ENCODE measurements around the gene FARSB.

FARSB gene

DNA sequence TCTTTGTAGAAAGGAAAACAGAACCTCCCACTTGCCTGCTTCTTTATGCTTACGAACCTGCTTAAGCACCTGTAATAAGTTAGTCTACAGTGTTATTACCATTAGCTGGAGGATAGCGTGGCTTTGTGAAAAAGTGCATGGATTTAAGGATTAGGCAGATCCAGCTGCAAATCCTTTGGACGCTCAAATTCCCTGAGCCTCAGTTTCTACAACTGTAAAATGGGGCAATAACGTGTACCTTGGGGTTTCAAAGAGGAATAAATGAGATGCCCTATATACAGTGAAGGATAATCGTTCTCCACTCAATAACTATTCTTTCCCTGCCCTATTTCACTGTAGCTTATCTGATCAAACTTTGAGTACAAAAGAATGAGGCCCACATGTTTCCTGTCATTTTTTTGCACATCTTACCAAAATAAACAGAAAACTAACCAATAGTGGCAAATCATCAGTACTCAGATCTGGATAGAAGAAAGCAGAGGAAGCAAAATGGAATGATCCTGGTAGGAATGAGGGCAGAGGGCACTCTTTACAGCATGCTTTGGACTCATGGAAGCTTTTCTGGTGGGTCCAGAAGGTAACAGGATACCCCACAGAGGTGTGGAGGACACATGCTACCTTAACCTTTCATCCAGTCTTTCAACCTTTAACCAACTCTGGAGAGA is 30.3 kb upstream of the FARSB start:
- no peak for DNase-seq (ENCODE audit: extremely low spot score)
- ChIA-PET CTCF (no interaction called here), POLR2A (no interaction called here)
- TF ChIP-seq BHLHE40 (IDR thresholded peaks at IDR 0.05; ENCODE audit: borderline replicate concordance) (no peak), SUZ12 (IDR thresholded peaks at IDR 0.05) (no peak), NFRKB (IDR thresholded peaks at IDR 0.05) (no peak), TARDBP (IDR thresholded peaks at IDR 0.05) (no peak), L3MBTL2 (conservative IDR thresholded peaks at IDR 0.05) (no peak), FOXM1 (IDR thresholded peaks at IDR 0.05; ENCODE audit: borderline replicate concordance) (no peak), HDGF (IDR thresholded peaks at IDR 0.05; ENCODE audit: borderline replicate concordance) (no peak), ELF4 (IDR thresholded peaks at IDR 0.05) (no peak), CTBP1 (IDR thresholded peaks at IDR 0.05; ENCODE audit: borderline replicate concordance) (no peak), FOXA1 (IDR thresholded peaks at IDR 0.05) (no peak), FOXK2 (IDR thresholded peaks at IDR 0.05) (no peak), ZNF384 (IDR thresholded peaks at IDR 0.05) (no peak), SP1 (IDR thresholded peaks at IDR 0.05) (no peak), LEF1 (IDR thresholded peaks at IDR 0.05; ENCODE audit: borderline replicate concordance) (no peak), ARNT (IDR thresholded peaks at IDR 0.05) (no peak)
- TF ChIP-seq, protein P1, sequence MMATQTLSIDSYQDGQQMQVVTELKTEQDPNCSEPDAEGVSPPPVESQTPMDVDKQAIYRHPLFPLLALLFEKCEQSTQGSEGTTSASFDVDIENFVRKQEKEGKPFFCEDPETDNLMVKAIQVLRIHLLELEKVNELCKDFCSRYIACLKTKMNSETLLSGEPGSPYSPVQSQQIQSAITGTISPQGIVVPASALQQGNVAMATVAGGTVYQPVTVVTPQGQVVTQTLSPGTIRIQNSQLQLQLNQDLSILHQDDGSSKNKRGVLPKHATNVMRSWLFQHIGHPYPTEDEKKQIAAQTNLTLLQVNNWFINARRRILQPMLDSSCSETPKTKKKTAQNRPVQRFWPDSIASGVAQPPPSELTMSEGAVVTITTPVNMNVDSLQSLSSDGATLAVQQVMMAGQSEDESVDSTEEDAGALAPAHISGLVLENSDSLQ (IDR thresholded peaks at IDR 0.05) = no peak

DNA sequence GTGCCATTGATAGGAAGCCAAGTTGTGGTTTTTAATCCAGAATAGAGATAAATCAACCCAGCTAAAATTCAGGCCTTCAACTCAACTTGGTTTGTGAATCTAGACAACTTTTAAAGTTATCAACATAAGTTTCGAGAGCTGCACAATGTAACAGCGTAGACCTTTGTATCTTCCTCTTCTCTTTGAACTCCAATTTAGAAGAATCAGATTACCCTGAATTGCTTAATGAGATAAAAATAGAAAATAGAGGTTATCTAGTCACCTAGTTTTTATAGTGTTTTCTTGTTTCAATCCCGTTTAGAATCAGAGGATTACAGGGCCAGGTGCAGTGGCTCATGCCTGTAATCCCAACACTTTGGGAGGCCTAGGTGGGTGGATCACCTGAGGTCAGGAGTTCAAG is 27.9 kb upstream of the FARSB start:
- ChIA-PET POLR2A (no interaction called here), CTCF (interaction anchor here (0.6 kb wide), 1 partner anchor 44 kb away, joined by 5 read pairs; no protein-coding TSS in a partner anchor)
- TF ChIP-seq ZNF384 (IDR thresholded peaks at IDR 0.05) (no peak), LEF1 (IDR thresholded peaks at IDR 0.05; ENCODE audit: borderline replicate concordance) (no peak), FOXM1 (IDR thresholded peaks at IDR 0.05; ENCODE audit: borderline replicate concordance) (no peak), SUZ12 (IDR thresholded peaks at IDR 0.05) (no peak), FOXK2 (IDR thresholded peaks at IDR 0.05) (no peak), FOXA1 (IDR thresholded peaks at IDR 0.05) (no peak), ARNT (IDR thresholded peaks at IDR 0.05) (no peak), ELF4 (IDR thresholded peaks at IDR 0.05) (no peak), L3MBTL2 (conservative IDR thresholded peaks at IDR 0.05) (no peak)
- TF ChIP-seq, protein P1 (IDR thresholded peaks at IDR 0.05) = no peak
- no peak for DNase-seq (ENCODE audit: extremely low spot score)

DNA sequence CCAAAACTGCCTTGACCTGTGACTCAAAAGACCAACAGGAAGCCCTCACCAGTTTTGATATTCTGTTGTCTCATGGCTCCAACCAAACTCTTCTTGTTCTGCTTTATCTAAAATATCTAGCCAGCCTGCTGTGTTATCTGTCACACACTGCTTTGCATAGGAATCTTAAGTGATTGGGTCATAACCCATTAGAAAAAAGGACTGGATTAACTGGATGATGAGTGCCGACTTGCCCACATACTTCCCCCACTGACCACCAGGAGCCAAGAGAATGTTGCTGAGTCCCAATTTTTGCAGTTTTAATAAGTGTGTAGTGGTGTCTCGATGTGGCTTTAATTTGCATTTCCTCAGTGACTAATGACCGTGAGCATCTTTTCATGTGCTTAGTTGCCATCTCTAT is 22.1 kb upstream of the FARSB start:
- DNase-seq (ENCODE audit: extremely low spot score) = peak; percentile 27
- CTCF ChIA-PET = no interaction called here
- POLR2A ChIA-PET = no interaction called here
- TF ChIP-seq NFRKB (IDR thresholded peaks at IDR 0.05) (no peak), FOXA1 (IDR thresholded peaks at IDR 0.05) (no peak), ELF4 (IDR thresholded peaks at IDR 0.05) (no peak), BHLHE40 (IDR thresholded peaks at IDR 0.05; ENCODE audit: borderline replicate concordance) (no peak), TARDBP (IDR thresholded peaks at IDR 0.05) (no peak), FOXK2 (IDR thresholded peaks at IDR 0.05) (no peak), CTBP1 (IDR thresholded peaks at IDR 0.05; ENCODE audit: borderline replicate concordance) (no peak), SUZ12 (IDR thresholded peaks at IDR 0.05) (no peak), ZNF384 (IDR thresholded peaks at IDR 0.05) (no peak), FOXM1 (IDR thresholded peaks at IDR 0.05; ENCODE audit: borderline replicate concordance) (no peak), LEF1 (IDR thresholded peaks at IDR 0.05; ENCODE audit: borderline replicate concordance) (no peak), L3MBTL2 (conservative IDR thresholded peaks at IDR 0.05) (no peak), SP1 (IDR thresholded peaks at IDR 0.05) (no peak), ARNT (IDR thresholded peaks at IDR 0.05) (no peak), HDGF (IDR thresholded peaks at IDR 0.05; ENCODE audit: borderline replicate concordance) (no peak)
- TF ChIP-seq, protein P1 (IDR thresholded peaks at IDR 0.05) = no peak

DNA sequence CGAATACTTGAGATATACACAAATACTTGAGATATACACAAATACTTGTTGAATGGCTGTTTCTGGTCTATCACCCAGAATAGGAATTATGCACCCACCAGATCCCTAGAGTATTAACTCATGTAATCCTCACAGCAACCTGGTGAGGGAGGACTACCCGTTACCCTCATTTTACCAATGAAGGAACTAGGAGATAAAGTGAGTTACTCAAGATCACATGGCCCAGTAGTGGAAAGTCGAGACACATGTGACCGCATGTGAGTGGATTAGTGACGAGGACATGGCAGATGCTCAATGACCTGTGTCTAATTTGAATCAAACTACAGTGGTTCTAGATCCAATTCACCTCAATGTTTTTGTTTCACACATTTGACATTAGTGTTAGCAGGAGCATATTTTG is 18.0 kb upstream of the FARSB start:
- no peak for DNase-seq (ENCODE audit: extremely low spot score)
- no peak for TF ChIP-seq FOXM1 (IDR thresholded peaks at IDR 0.05; ENCODE audit: borderline replicate concordance)
- 0 out of 2 replicates have a peak, but pooled peaks have one; percentile 33 for TF ChIP-seq L3MBTL2 (conservative IDR thresholded peaks at IDR 0.05)
- ChIA-PET CTCF (no interaction called here), POLR2A (no interaction called here)

DNA sequence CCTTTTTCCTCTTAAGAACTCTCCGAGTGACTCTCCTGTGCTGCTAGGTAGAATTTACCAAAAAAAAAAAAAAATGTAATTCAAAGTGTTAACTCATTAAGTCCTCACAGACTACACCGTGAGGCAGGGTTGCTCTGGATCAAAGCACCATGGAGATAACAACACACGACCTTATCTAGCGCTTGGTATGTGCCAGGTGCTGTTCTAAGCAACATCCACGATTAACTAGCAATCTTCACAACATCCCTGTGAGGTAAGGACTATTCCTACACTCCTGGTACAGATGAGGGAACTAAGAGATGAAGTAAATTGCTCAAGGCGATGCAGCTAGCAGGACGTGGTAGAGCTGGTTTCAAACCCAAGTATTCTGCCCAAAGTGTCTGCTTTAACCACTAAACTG is 17.4 kb upstream of the FARSB start:
- CTCF ChIA-PET = no interaction called here

DNA sequence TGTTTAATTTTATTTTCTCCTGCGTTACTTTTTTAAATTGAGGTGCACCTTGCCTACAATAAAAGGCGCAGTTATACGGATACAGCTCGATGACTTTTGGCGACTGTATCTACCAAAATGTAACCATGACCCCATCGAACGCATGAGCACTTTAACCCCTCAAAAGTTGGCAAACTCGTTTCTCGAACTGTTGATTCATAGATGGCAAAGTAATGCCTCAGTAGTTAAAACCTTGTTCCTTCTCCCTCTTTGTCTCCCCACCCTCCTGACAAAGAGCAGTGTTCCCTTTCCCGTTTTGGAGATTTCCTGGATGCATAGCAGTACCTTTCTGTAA is 16.1 kb upstream of the FARSB start:
- DNase-seq (ENCODE audit: extremely low spot score) = no peak
- TF ChIP-seq SP1 (IDR thresholded peaks at IDR 0.05) (no peak), BHLHE40 (IDR thresholded peaks at IDR 0.05; ENCODE audit: borderline replicate concordance) (no peak), FOXK2 (IDR thresholded peaks at IDR 0.05) (no peak), FOXA1 (IDR thresholded peaks at IDR 0.05) (no peak), FOXM1 (IDR thresholded peaks at IDR 0.05; ENCODE audit: borderline replicate concordance) (no peak), TARDBP (IDR thresholded peaks at IDR 0.05) (no peak), ZNF384 (IDR thresholded peaks at IDR 0.05) (no peak), NFRKB (IDR thresholded peaks at IDR 0.05) (no peak), SUZ12 (IDR thresholded peaks at IDR 0.05) (no peak), ARNT (IDR thresholded peaks at IDR 0.05) (no peak), LEF1 (IDR thresholded peaks at IDR 0.05; ENCODE audit: borderline replicate concordance) (no peak), CTBP1 (IDR thresholded peaks at IDR 0.05; ENCODE audit: borderline replicate concordance) (no peak), HDGF (IDR thresholded peaks at IDR 0.05; ENCODE audit: borderline replicate concordance) (no peak), ELF4 (IDR thresholded peaks at IDR 0.05) (no peak)
- TF ChIP-seq, protein P1 (IDR thresholded peaks at IDR 0.05) = no peak
- CTCF ChIA-PET = no interaction called here
- POLR2A ChIA-PET = no interaction called here

More for the DNA sequence above, 17.4 kb upstream of the FARSB start:
- POLR2A ChIA-PET = no interaction called here
- TF ChIP-seq HDGF (IDR thresholded peaks at IDR 0.05; ENCODE audit: borderline replicate concordance) = no peak
- DNase-seq (ENCODE audit: extremely low spot score) = no peak
